Stomach smooth muscle (tissue), 2 donors: ENCODE data around the gene ITIH3.

Source experiments
- H3K27ac ChIP-seq: one replicate; pipeline ENCODE4 v1.7.0; 2013; ENCODE audit warnings: mild to moderate bottlenecking, low read length, inconsistent platforms
- H3K27me3 ChIP-seq, 2 donors: one replicate each; pipeline ENCODE4 v1.7.0; 2013; ENCODE audit warnings: low read length in 2 of 2; ENCODE audit not compliant: insufficient read depth in 2 of 2, control insufficient read depth in 1 of 2
- H3K36me3 ChIP-seq, 2 donors: one replicate each; pipeline ENCODE4 v1.7.0; 2013; ENCODE audit warnings: low read length in 2 of 2; ENCODE audit not compliant: control insufficient read depth in 2 of 2, insufficient read depth in 2 of 2
- H3K4me1 ChIP-seq: one replicate; pipeline ENCODE4 v1.7.0; 2013; ENCODE audit warnings: low read length; ENCODE audit not compliant: control insufficient read depth, insufficient read depth
- H3K4me3 ChIP-seq, 2 donors: one replicate each; pipeline ENCODE4 v1.7.0; 2013; ENCODE audit warnings: low read length in 2 of 2
- H3K9ac ChIP-seq, 2 donors: one replicate each; pipeline ENCODE4 v1.7.0; 2013; ENCODE audit warnings: low read length in 2 of 2, mild to moderate bottlenecking in 1 of 2
- H3K9me3 ChIP-seq, 2 donors: one replicate each; pipeline ENCODE4 v1.7.0; 2013; ENCODE audit warnings: low read length in 2 of 2; ENCODE audit not compliant: control insufficient read depth in 2 of 2
- donor health status: healthy.
- donor health status: Pancreatic carcinoma.

ITIH3 gene

DNA sequence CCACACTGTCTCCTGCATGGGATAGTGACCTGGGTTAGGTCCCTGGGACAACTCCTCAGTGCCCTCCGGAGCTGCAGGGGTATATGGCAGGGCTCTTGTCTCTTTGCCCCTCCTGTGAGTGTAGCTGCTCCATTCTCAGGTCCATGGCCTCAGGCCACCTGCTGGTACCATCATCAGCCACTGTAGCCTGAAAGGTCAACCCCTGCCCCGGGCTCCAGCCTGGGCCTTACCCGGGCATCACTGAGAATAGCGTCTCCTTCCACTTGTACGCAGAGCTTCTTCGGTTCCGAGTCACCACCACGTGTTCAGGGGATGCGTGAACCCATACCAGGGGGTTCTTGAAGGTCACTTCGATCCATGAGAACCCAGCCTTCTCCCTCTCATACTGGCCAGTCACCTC, 22.1 kb downstream of the ITIH3 start:
- H3K36me3 ChIP-seq = no peaks in the 10 kb centered on the region
- H3K27ac ChIP-seq = no peak overlapping the region
- no peak overlapping the region for H3K9ac ChIP-seq
- H3K9me3 ChIP-seq = no peaks in the 10 kb centered on the region
- H3K4me3 ChIP-seq = no peak overlapping the region
- no peaks in the 10 kb centered on the region for H3K4me1 ChIP-seq
- no peaks in the 10 kb centered on the region for H3K27me3 ChIP-seq

DNA sequence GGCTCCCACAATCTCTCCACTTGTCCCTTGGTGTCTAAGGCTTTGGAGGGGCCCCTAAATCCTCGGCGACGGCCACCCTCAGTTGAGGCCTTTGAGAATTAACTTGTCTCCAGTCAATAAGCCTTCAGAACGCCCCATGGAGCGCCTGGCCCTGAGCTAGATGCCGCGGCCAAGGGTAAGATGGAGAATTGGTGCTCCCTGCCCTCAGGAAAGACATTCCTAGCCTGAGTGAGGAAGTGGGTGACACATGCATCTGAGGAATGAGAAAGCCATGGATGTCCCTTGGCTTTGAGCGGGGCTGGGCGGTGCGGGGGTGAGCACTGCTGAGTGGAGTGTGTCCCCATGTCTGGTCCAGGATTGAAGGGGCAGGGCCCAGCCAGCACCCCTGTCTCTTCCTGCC, 22.6 kb downstream of the ITIH3 start:
- Histone ChIP-seq H3K36me3 (no peaks in the 10 kb centered on the region), H3K9me3 (no peaks in the 10 kb centered on the region), H3K27ac (no peak overlapping the region), H3K27me3 (no peaks in the 10 kb centered on the region), H3K9ac (no peak overlapping the region), H3K4me1 (no peaks in the 10 kb centered on the region), H3K4me3 (no peak overlapping the region)

GRCh38 chr3:52817860-52818259, 23.3 kb downstream of the ITIH3 start:
- no peaks in the 10 kb centered on the region for H3K36me3 ChIP-seq
- no peaks in the 10 kb centered on the region for H3K4me1 ChIP-seq
- no peaks in the 10 kb centered on the region for H3K9me3 ChIP-seq
- H3K4me3 ChIP-seq = no peak overlapping the region
- H3K27me3 ChIP-seq = no peaks in the 10 kb centered on the region
- H3K9ac ChIP-seq = no peak overlapping the region
- H3K27ac ChIP-seq = no peak overlapping the region

DNA sequence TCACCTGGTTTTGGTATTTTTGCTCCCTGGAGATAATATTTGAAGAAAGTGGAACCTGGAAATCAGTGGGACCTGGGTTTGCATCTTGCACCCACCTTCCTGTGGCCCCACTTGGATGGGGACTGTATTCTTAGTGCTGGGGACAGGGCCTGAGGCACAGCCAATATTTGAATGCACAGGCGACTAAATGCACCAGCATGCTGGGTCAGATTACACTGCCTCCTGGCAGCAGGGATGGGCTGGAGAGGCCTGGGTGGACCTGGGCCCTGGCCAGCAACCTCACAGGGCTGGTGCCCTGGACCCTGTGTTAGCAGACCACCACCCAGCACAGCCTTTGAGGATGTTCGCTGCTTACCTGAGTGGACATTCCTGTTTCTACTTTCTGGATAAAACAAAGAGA, 25.3 kb downstream of the ITIH3 start:
- Histone ChIP-seq H3K27ac (no peak overlapping the region), H3K27me3 (no peaks in the 10 kb centered on the region), H3K9me3 (no peaks in the 10 kb centered on the region), H3K4me3 (no peak overlapping the region), H3K36me3 (peaks cover 7% of the 10 kb centered on the region in 2 donors), H3K9ac (no peak overlapping the region), H3K4me1 (peaks cover 3% of the 10 kb centered on the region)

GRCh38 chr3:52820736-52821135, 26.1 kb downstream of the ITIH3 start:
- Histone ChIP-seq H3K36me3 (peaks cover 7% of the 10 kb centered on the region in 2 donors), H3K27ac (no peak overlapping the region), H3K4me3 (no peak overlapping the region), H3K27me3 (no peaks in the 10 kb centered on the region), H3K4me1 (peaks cover 3% of the 10 kb centered on the region), H3K9ac (no peak overlapping the region), H3K9me3 (no peaks in the 10 kb centered on the region)

- Histone ChIP-seq H3K36me3 (peaks cover 7% of the 10 kb centered on the region in 2 donors), H3K9me3 (no peaks in the 10 kb centered on the region), H3K9ac (no peak overlapping the region), H3K4me3 (no peak overlapping the region), H3K4me1 (peaks cover 5% of the 10 kb centered on the region), H3K27ac (no peak overlapping the region), H3K27me3 (no peaks in the 10 kb centered on the region)
Measured at GRCh38 chr3:52822363-52822762, 27.8 kb downstream of the ITIH3 start.

DNA sequence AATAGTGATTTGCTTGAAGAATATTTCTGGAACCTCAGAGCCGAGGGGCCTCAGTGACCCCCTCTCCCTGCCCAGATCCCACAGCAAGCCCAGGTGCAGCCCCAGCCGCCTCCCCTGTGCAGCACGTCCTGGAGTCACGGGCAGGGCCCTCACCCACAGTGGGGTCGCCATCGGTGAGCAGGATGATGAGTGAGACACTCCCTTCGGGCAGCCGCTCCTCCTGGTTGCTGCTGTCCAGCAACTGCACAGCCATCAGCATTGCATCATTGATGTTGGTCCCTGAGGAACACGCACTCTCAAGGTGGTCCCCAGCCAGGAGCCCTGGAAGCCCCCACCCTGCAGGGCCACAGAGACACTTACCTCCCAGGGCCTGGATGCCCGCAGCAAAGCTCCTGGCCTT, 29.4 kb downstream of the ITIH3 start:
- H3K27me3 ChIP-seq = no peaks in the 10 kb centered on the region
- H3K9ac ChIP-seq = no peak overlapping the region
- peaks cover 5% of the 10 kb centered on the region for H3K4me1 ChIP-seq
- no peak overlapping the region for H3K4me3 ChIP-seq
- no peaks in the 10 kb centered on the region for H3K9me3 ChIP-seq
- H3K27ac ChIP-seq = no peak overlapping the region
- peaks cover 7% of the 10 kb centered on the region in 2 donors for H3K36me3 ChIP-seq

DNA sequence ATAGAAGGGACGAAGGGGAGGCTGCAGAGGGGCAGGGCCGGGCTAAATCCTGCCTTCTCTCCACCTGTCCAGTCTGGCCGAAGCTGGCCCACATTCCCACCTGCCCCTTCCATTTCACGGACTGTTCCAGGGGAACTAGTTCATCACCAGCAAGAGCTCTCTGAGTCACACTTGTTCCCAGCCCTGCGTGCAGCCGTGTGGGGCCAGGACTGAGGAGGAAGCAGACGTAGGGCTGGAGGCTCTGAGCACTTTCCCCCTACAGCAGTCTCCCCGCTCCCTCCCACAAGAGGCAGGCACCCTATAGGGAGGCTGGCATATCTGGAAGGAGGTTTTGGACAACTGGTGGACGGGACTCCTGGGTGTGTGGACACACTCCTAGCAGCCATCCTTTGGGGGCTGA, 32.8 kb downstream of the ITIH3 start:
- no peak overlapping the region for H3K9ac ChIP-seq
- no peak overlapping the region for H3K27ac ChIP-seq
- H3K9me3 ChIP-seq = no peaks in the 10 kb centered on the region
- H3K4me1 ChIP-seq = peaks cover 19% of the 10 kb centered on the region
- H3K36me3 ChIP-seq = peaks cover 7% of the 10 kb centered on the region in 2 donors
- H3K4me3 ChIP-seq = no peak overlapping the region
- no peaks in the 10 kb centered on the region for H3K27me3 ChIP-seq

GRCh38 chr3:52827866-52828376, 33.3 kb downstream of the ITIH3 start:
- Histone ChIP-seq H3K27me3 (no peaks in the 10 kb centered on the region), H3K4me3 (no peak overlapping the region), H3K9me3 (no peaks in the 10 kb centered on the region), H3K9ac (no peak overlapping the region), H3K27ac (no peak overlapping the region), H3K36me3 (peaks cover 7% of the 10 kb centered on the region in 2 donors), H3K4me1 (peaks cover 19% of the 10 kb centered on the region)

- Histone ChIP-seq H3K4me3 (no peak overlapping the region), H3K36me3 (no peaks in the 10 kb centered on the region), H3K9me3 (no peaks in the 10 kb centered on the region), H3K27ac (no peak overlapping the region), H3K9ac (no peak overlapping the region), H3K27me3 (no peaks in the 10 kb centered on the region), H3K4me1 (peaks cover 17% of the 10 kb centered on the region)
Measured at GRCh38 chr3:52829482-52829881, 34.9 kb downstream of the ITIH3 start.

DNA sequence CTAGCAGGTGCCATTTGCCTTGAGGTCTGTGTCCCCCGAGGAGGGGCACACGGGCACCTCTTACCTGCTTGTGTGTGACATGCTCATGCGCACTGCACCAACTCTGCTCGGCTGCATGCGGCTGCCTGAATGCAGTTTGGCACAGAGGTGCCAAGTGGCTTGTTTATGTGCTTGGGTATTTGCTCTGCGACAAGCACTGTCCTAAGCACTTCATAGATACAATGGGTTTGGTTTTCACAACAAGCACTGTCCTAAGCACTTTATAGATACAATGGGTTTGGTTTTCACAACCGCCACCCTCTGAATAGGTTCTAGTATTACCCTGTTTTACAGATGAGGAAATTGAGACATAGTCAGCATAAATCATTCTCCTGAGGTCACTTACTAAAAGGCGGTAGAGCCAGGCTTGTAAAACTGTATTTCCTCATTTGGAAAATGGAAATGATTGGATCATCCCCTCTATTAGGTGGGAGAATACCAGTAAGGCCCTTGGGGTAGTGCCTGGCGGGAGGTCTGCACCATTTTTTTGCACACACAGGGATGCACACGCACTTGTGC, 35.4 kb downstream of the ITIH3 start:
- H3K9me3 ChIP-seq = no peaks in the 10 kb centered on the region
- no peaks in the 10 kb centered on the region for H3K27me3 ChIP-seq
- no peak overlapping the region for H3K9ac ChIP-seq
- H3K27ac ChIP-seq = no peak overlapping the region
- H3K36me3 ChIP-seq = no peaks in the 10 kb centered on the region
- no peak overlapping the region for H3K4me3 ChIP-seq
- H3K4me1 ChIP-seq = peaks cover 22% of the 10 kb centered on the region
